WTC11 (cell line): ENCODE measurements around the gene CST9. TPM values are rescaled to one million over a fixed set of nuclear protein-coding genes. Genes with fewer than 3 reads are reported as not detected.

Experiments used
- ATAC-seq: fragments of 200-7000 bp; cut with Tn5 transposase; 2 replicates; pipeline ENCODE4 v1.10.0; 2021; ENCODE audit warnings: mild to moderate bottlenecking, moderate library complexity
- CTCF ChIA-PET: fragments of 300-600 bp; sonication (Branson Sonifier 250); formaldehyde crosslinking; loops from one replicate; lab custom pipeline; 2021; ENCODE audit warnings: antibody characterized with exemption; lab: Charles Lee
- POLR2A ChIA-PET: fragments of 350-600 bp; sonication (Branson Sonifier 250); formaldehyde crosslinking; loops from one replicate; lab custom pipeline; 2021; ENCODE audit warnings: antibody characterized with exemption; lab: Charles Lee
- DNase-seq: peaks from one replicate; pipeline ENCODE4 v3.0.0; 2021; ENCODE audit warnings: low spot score
- H3K27ac Mint-ChIP-seq: 2 replicates; pipeline ENCODE4 v1.8.0; 2021; ENCODE audit warnings: mixed read lengths
- H3K27me3 Mint-ChIP-seq: 2 replicates; pipeline ENCODE4 v1.8.0; 2021; ENCODE audit warnings: low read depth, mild to moderate bottlenecking, moderate library complexity, mixed read lengths
- H3K36me3 Mint-ChIP-seq: 2 replicates; pipeline ENCODE4 v1.8.0; 2021; ENCODE audit warnings: mixed read lengths
- H3K4me1 Mint-ChIP-seq: 2 replicates; pipeline ENCODE4 v1.8.0; 2022; ENCODE audit warnings: mixed read lengths
- H3K4me3 Mint-ChIP-seq: 2 replicates; pipeline ENCODE4 v1.8.0; 2021; ENCODE audit warnings: mild to moderate bottlenecking, moderate library complexity, mixed read lengths
- H3K9me3 Mint-ChIP-seq: 2 replicates; pipeline ENCODE4 v1.8.0; 2021; ENCODE audit warnings: mixed read lengths
- ATF1 ChIP-seq: sonication (generic); formaldehyde crosslinking; IDR thresholded peaks from 2 replicates; pipeline ENCODE4 v1.8.1; 2023; ENCODE audit warnings: mild to moderate bottlenecking, moderate library complexity, missing genetic modification reagents
- CBFB ChIP-seq: sonication (generic); formaldehyde crosslinking; IDR thresholded peaks from 2 replicates; pipeline ENCODE4 v1.8.1; 2022; ENCODE audit warnings: mild to moderate bottlenecking, low read depth, missing genetic modification reagents
- FOXK1 ChIP-seq: sonication (generic); formaldehyde crosslinking; IDR thresholded peaks from 2 replicates; pipeline ENCODE4 v1.8.0; 2022; ENCODE audit warnings: mild to moderate bottlenecking, moderate library complexity, missing genetic modification reagents
- GTF2I ChIP-seq: fragments of 250-450 bp; sonication (Bioruptor Pico); conservative IDR thresholded peaks from 2 replicates; pipeline ENCODE4 v1.4.0; 2021; ENCODE audit warnings: mild to moderate bottlenecking
- JAZF1 ChIP-seq: fragments of 250-450 bp; sonication (Bioruptor Pico); IDR thresholded peaks from 2 replicates; pipeline ENCODE4 v1.9.0; 2021; ENCODE audit warnings: moderate library complexity, mild to moderate bottlenecking, inconsistent platforms
- MLX ChIP-seq: sonication (generic); formaldehyde crosslinking; IDR thresholded peaks from 2 replicates; pipeline ENCODE4 v1.8.1; 2023; ENCODE audit warnings: mild to moderate bottlenecking, missing genetic modification reagents, moderate library complexity
- PREB ChIP-seq: sonication (generic); formaldehyde crosslinking; IDR thresholded peaks from 2 replicates; pipeline ENCODE4 v1.8.1; 2022; ENCODE audit warnings: mild to moderate bottlenecking, missing genetic modification reagents, moderate library complexity, borderline replicate concordance
- SMAD3 ChIP-seq: sonication (generic); formaldehyde crosslinking; IDR thresholded peaks from 2 replicates; pipeline ENCODE4 v1.8.0; 2022; ENCODE audit warnings: missing genetic modification reagents, mild to moderate bottlenecking, borderline replicate concordance
- SOX15 ChIP-seq: fragments of 250-450 bp; sonication (Bioruptor Pico); IDR thresholded peaks from 2 replicates; pipeline ENCODE4 v1.9.0; 2021; ENCODE audit warnings: mild to moderate bottlenecking
- TCF7 ChIP-seq: sonication (generic); formaldehyde crosslinking; IDR thresholded peaks from 2 replicates; pipeline ENCODE4 v1.8.0; 2022; ENCODE audit warnings: mild to moderate bottlenecking, low read depth, missing genetic modification reagents, moderate library complexity
- USF1 ChIP-seq: sonication (generic); formaldehyde crosslinking; IDR thresholded peaks from 2 replicates; pipeline ENCODE4 v1.8.0; 2022; ENCODE audit warnings: mild to moderate bottlenecking, missing genetic modification reagents
- ZBTB21 ChIP-seq: sonication (generic); formaldehyde crosslinking; IDR thresholded peaks from 2 replicates; pipeline ENCODE4 v1.8.1; 2023; ENCODE audit warnings: mild to moderate bottlenecking, missing genetic modification reagents, borderline replicate concordance
- ZBTB43 ChIP-seq: sonication (generic); formaldehyde crosslinking; IDR thresholded peaks from 2 replicates; pipeline ENCODE4 v1.8.1; 2023; ENCODE audit warnings: mild to moderate bottlenecking, missing genetic modification reagents
- ZNF121 ChIP-seq: sonication (generic); formaldehyde crosslinking; IDR thresholded peaks from 2 replicates; pipeline ENCODE4 v1.8.0; 2023; ENCODE audit warnings: missing genetic modification reagents
- total RNA-seq: library from RNA; stranded (reverse); gene quantifications from 3 replicates; pipeline ENCODE4 v1.2.3, GENCODE V29; 2021
- TF ChIP-seq, protein P1 (sequence below): sonication (generic); formaldehyde crosslinking; IDR thresholded peaks from 2 replicates; pipeline ENCODE4 v1.8.1; 2022; ENCODE audit warnings: low read depth, missing genetic modification reagents, borderline replicate concordance
- TF ChIP-seq, protein P2 (sequence below): sonication (generic); formaldehyde crosslinking; IDR thresholded peaks from 2 replicates; pipeline ENCODE4 v1.8.0; 2022; ENCODE audit warnings: mild to moderate bottlenecking, missing genetic modification reagents
- TF ChIP-seq, protein P3 (sequence below): sonication (generic); formaldehyde crosslinking; IDR thresholded peaks from 2 replicates; pipeline ENCODE4 v1.8.0; 2022; ENCODE audit warnings: mild to moderate bottlenecking, missing genetic modification reagents

The CST9 gene
- total RNA-seq, 1 experiment from 2014 or later: not detected

DNA sequence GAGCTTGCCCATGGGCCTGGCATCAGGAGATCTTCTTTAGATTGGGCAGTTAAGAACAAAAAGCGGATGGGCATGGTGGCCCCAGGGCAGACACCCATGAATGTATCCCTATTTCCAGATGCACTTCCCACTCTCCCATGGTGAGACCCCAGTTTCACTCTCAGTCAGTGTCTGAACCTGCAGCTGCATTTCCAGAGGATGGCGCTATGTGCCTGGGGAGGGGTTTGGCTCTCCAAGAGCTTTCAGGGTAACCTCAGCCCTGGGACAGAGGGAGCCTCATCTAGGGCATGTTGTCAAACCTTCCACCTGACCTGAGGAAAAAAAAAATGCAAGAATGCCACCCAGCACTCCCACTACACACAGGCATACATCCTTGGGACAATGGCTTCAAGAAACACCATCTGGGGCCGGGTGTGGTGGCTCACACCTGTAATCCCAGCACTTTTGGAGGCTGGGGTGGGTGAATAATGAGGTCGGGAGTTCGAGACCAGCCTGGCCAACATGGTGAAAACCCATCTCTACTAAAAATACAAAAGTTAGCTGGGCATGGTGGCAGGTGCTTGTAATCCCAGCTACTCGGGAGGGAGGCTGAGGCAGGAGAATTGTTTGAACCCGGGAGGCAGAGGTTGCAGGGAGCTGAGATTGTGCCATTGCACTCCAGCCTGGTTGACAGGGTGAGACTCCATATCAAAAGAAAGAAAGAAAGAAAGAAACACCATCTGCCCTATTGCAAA lies 39.4 kb downstream of the CST9 start:
- peaks cover 6% of the 10 kb centered on the region for H3K27me3 Mint-ChIP-seq
- ATAC-seq: no peak
- no peaks in the 10 kb centered on the region for H3K4me1 Mint-ChIP-seq
- H3K36me3 Mint-ChIP-seq: peaks cover 13% of the 10 kb centered on the region
- H3K4me3 Mint-ChIP-seq: no peak overlapping the region
- no peak for DNase-seq
- TF ChIP-seq ZBTB43 (no peak), PREB (CRISPR knock-in tag) (no peak), USF1 (CRISPR knock-in tag) (no peak), ZNF121 (CRISPR knock-in tag) (no peak)
- TF ChIP-seq, protein P1, sequence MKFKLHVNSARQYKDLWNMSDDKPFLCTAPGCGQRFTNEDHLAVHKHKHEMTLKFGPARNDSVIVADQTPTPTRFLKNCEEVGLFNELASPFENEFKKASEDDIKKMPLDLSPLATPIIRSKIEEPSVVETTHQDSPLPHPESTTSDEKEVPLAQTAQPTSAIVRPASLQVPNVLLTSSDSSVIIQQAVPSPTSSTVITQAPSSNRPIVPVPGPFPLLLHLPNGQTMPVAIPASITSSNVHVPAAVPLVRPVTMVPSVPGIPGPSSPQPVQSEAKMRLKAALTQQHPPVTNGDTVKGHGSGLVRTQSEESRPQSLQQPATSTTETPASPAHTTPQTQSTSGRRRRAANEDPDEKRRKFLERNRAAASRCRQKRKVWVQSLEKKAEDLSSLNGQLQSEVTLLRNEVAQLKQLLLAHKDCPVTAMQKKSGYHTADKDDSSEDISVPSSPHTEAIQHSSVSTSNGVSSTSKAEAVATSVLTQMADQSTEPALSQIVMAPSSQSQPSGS: no peak
- H3K9me3 Mint-ChIP-seq: peaks cover 24% of the 10 kb centered on the region
- CTCF ChIA-PET: interaction anchor here (0.6 to 1.1 kb wide), 3 partner anchors 9 to 42 kb away, joined by 3 to 5 read pairs (median 5); no protein-coding TSS in a partner anchor
- no peak overlapping the region for H3K27ac Mint-ChIP-seq
- POLR2A ChIA-PET: no interaction called here

GRCh38 chr20:23565503-23566045 lies 40.1 kb downstream of the CST9 start:
- peaks cover 17% of the 10 kb centered on the region for H3K36me3 Mint-ChIP-seq
- POLR2A ChIA-PET: no interaction called here
- H3K27me3 Mint-ChIP-seq: peaks cover 6% of the 10 kb centered on the region
- H3K9me3 Mint-ChIP-seq: peaks cover 26% of the 10 kb centered on the region
- DNase-seq: no peak
- H3K27ac Mint-ChIP-seq: no peak overlapping the region
- no peaks in the 10 kb centered on the region for H3K4me1 Mint-ChIP-seq
- CTCF ChIA-PET: interaction anchor here (0.6 to 1.1 kb wide), 3 partner anchors 8 to 43 kb away, joined by 3 to 5 read pairs (median 5); no protein-coding TSS in a partner anchor
- TF ChIP-seq, protein P2, sequence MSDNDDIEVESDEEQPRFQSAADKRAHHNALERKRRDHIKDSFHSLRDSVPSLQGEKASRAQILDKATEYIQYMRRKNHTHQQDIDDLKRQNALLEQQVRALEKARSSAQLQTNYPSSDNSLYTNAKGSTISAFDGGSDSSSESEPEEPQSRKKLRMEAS: no peak
- TF ChIP-seq ATF1 (CRISPR knock-in tag): no peak
- TF ChIP-seq TCF7 (CRISPR knock-in tag): no peak
- no peak for TF ChIP-seq SOX15
- no peak for TF ChIP-seq ZBTB21 (CRISPR knock-in tag)
- no peak for TF ChIP-seq JAZF1 (CRISPR knock-in tag)
- no peak for TF ChIP-seq ZNF121 (CRISPR knock-in tag)
- TF ChIP-seq GTF2I (CRISPR knock-in tag): no peak
- no peak for TF ChIP-seq CBFB
- no peak for TF ChIP-seq MLX
- TF ChIP-seq, protein P3, sequence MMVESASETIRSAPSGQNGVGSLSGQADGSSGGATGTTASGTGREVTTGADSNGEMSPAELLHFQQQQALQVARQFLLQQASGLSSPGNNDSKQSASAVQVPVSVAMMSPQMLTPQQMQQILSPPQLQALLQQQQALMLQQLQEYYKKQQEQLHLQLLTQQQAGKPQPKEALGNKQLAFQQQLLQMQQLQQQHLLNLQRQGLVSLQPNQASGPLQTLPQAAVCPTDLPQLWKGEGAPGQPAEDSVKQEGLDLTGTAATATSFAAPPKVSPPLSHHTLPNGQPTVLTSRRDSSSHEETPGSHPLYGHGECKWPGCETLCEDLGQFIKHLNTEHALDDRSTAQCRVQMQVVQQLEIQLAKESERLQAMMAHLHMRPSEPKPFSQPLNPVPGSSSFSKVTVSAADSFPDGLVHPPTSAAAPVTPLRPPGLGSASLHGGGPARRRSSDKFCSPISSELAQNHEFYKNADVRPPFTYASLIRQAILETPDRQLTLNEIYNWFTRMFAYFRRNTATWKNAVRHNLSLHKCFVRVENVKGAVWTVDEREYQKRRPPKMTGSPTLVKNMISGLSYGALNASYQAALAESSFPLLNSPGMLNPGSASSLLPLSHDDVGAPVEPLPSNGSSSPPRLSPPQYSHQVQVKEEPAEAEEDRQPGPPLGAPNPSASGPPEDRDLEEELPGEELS: no peak
- TF ChIP-seq FOXK1 (CRISPR knock-in tag): no peak
- TF ChIP-seq SMAD3 (CRISPR knock-in tag): no peak
- ATAC-seq: no peak
- no peak overlapping the region for H3K4me3 Mint-ChIP-seq
